ENCODE measurements around the gene KRTAP10-11. TPM values are rescaled to one million over a fixed set of nuclear protein-coding genes. Genes with fewer than 3 reads are reported as not detected.

Gene KRTAP10-11
- total RNA-seq, 1 donor from 2014 or later, result not detected

DNA sequence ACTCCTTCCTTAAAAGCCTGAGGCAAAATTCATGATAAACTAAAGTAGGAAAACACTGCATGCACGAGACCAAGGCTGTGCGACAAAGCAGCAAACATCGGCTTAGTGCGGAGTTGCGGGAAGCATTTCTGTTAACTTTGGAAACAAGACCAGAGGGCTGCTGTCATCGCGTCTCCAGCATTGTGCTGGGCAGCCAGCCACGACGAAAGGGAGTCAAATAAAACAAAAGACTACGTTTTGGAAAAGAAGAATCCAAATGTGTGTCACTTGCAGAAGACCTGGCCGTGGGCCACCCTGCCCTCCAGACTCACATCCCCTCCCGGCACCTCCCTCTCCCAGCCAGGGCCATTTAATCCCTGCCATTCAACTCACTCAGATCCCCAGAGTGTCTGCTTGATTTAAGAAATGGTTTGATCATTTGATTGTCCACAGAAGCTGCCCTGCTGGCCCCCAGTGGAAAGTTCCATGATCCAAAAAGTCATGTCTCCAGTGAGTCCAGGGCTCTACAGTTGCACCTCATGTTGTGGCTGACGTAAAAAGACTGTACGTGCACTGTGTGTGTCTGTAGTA is 2.4 kb upstream of the KRTAP10-11 start:
- Mint-ChIP-seq H3K4me1 (ENCODE audit: low read depth, unreplicated experiment) (peaks cover 6% of the 10 kb centered on the region), H3K4me3 (ENCODE audit: unreplicated experiment) (no peak overlapping the region), H3K27me3 (ENCODE audit: unreplicated experiment) (peaks cover 5% of the 10 kb centered on the region), H3K27ac (ENCODE audit: unreplicated experiment) (no peak overlapping the region), H3K9me3 (ENCODE audit: unreplicated experiment) (peaks cover 21% of the 10 kb centered on the region), H3K36me3 (ENCODE audit: unreplicated experiment) (peaks cover 29% of the 10 kb centered on the region)
- TF ChIP-seq, protein P1, sequence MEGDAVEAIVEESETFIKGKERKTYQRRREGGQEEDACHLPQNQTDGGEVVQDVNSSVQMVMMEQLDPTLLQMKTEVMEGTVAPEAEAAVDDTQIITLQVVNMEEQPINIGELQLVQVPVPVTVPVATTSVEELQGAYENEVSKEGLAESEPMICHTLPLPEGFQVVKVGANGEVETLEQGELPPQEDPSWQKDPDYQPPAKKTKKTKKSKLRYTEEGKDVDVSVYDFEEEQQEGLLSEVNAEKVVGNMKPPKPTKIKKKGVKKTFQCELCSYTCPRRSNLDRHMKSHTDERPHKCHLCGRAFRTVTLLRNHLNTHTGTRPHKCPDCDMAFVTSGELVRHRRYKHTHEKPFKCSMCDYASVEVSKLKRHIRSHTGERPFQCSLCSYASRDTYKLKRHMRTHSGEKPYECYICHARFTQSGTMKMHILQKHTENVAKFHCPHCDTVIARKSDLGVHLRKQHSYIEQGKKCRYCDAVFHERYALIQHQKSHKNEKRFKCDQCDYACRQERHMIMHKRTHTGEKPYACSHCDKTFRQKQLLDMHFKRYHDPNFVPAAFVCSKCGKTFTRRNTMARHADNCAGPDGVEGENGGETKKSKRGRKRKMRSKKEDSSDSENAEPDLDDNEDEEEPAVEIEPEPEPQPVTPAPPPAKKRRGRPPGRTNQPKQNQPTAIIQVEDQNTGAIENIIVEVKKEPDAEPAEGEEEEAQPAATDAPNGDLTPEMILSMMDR (IDR thresholded peaks at IDR 0.05; ENCODE audit: partially characterized antibody, unreplicated experiment), result no peak
- DNase-seq, result no peak

DNA sequence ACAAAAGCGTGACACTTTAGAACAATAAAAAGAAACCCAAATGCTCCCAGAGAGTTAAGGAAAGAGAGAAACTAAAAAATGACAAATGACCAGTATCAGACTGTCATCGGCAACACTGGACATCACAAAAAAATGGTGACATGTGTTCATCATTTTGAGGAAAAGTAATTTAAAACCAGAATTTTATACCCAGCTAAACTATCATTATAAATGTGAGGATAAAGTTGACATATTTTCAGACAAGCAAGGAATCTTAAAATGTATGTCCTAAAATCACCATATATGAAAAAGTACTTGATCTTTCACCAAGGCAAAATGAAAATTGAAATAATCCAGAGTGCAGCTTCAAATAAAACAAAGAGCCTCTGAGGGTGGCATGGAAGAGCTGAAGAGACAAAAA is 1.3 kb upstream of the KRTAP10-11 start:
- H3K4me3 Mint-ChIP-seq (ENCODE audit: unreplicated experiment), result no peak overlapping the region
- no peak overlapping the region for H3K27ac Mint-ChIP-seq (ENCODE audit: unreplicated experiment)
- no peak for DNase-seq
- TF ChIP-seq, protein P1 (IDR thresholded peaks at IDR 0.05; ENCODE audit: partially characterized antibody, unreplicated experiment), result no peak
- peaks cover 27% of the 10 kb centered on the region for H3K36me3 Mint-ChIP-seq (ENCODE audit: unreplicated experiment)
- peaks cover 21% of the 10 kb centered on the region for H3K9me3 Mint-ChIP-seq (ENCODE audit: unreplicated experiment)
- peaks cover 6% of the 10 kb centered on the region for H3K4me1 Mint-ChIP-seq (ENCODE audit: low read depth, unreplicated experiment)
- peaks cover 7% of the 10 kb centered on the region for H3K27me3 Mint-ChIP-seq (ENCODE audit: unreplicated experiment)

DNA sequence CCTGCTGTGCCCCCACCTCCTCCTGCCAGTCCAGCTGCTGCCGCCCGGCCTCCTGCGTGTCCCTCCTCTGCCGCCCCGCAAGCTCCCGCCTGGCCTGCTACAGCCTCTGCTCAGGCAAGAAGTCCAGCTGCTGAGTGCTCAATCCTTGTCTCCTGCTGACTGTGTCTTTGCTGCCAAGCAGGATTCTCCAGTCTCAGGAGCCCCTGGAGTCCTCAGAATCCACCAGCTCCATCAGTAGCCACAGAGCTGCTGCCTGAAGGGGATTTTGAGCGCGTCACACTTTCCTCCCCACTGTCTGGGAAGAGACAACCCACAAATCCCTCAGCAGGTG is 973 bp downstream of the KRTAP10-11 start:
- peak overlapping the region; percentile 15 for H3K4me3 Mint-ChIP-seq (ENCODE audit: unreplicated experiment)
- H3K27ac Mint-ChIP-seq (ENCODE audit: unreplicated experiment), result peak overlapping the region; percentile 64
- TF ChIP-seq, protein P1 (IDR thresholded peaks at IDR 0.05; ENCODE audit: partially characterized antibody, unreplicated experiment), result no peak
- H3K4me1 Mint-ChIP-seq (ENCODE audit: low read depth, unreplicated experiment), result peaks cover 6% of the 10 kb centered on the region
- H3K9me3 Mint-ChIP-seq (ENCODE audit: unreplicated experiment), result peaks cover 22% of the 10 kb centered on the region
- peak; percentile 42 for DNase-seq
- H3K27me3 Mint-ChIP-seq (ENCODE audit: unreplicated experiment), result peaks cover 9% of the 10 kb centered on the region
- peaks cover 16% of the 10 kb centered on the region for H3K36me3 Mint-ChIP-seq (ENCODE audit: unreplicated experiment)

DNA sequence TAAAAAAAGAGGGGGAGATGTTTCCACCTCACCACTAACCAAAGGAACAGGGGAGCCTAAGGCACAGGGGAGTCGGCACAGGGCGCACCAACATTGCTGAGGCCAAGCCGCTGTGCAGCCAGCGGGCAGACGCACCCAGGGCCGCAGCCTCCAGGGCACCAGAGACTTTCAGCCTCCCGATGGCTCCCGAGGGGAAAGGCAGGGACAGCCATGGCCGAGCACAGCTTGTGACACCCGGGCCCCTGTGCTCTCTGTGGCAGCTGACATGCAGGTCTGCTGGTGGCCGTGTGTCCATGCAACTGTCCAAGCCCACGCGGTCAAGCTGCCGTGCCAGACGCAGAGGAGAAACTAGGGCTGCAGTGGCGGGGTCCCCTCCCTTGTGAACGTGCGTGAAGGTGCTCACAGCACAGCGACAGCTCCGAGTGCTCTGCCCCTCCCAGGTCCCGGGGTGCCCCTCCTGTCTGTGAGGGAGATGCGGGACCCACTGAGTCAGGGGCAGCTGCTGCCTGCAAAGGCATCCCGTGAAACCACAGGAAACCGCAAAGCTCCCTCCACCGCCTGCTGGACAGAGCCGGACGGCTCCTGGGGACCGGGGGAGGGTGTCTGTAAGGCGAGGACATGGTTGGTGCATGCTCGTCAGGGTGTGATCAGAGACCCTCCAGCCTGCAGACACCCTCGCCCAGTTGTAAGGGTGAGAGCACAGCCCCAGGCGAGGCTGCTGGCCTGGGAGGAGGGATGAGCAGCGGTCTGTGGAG is 2.5 kb downstream of the KRTAP10-11 start:
- H3K4me3 Mint-ChIP-seq (ENCODE audit: unreplicated experiment), result no peak overlapping the region
- peaks cover 13% of the 10 kb centered on the region for H3K36me3 Mint-ChIP-seq (ENCODE audit: unreplicated experiment)
- H3K4me1 Mint-ChIP-seq (ENCODE audit: low read depth, unreplicated experiment), result peaks cover 6% of the 10 kb centered on the region
- H3K9me3 Mint-ChIP-seq (ENCODE audit: unreplicated experiment), result peaks cover 24% of the 10 kb centered on the region
- no peak overlapping the region for H3K27ac Mint-ChIP-seq (ENCODE audit: unreplicated experiment)
- TF ChIP-seq, protein P1 (IDR thresholded peaks at IDR 0.05; ENCODE audit: partially characterized antibody, unreplicated experiment), result no peak
- no peak for DNase-seq
- H3K27me3 Mint-ChIP-seq (ENCODE audit: unreplicated experiment), result peaks cover 9% of the 10 kb centered on the region

DNA sequence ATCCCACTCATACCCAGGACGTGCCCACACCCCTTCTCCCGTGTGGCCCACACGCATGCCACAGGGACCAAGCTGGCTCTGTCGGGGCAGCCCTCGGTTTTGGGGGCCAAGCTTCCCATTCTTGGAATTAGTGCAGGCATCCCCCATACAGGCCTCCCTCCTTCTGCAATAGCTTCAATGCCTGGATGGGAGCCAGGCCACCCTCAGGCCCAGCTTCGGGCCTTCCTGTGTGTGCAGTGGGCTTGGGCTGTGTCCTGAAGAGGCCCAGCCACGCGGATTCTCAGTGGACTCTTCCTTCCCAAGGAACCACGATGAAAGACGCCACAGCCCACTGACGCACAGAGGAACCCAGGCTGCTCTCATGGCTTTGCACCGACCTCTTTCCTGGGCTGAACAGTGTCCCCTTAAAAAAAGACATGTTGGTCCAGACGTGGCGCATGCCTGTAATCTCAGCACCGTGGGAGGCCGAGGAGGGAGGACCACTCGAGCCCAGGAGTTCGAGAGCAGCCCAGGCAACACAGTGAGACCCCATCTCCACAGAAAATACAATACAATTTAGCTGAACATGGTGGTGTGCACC is 3.4 kb downstream of the KRTAP10-11 start:
- Mint-ChIP-seq H3K36me3 (ENCODE audit: unreplicated experiment) (peaks cover 6% of the 10 kb centered on the region), H3K4me3 (ENCODE audit: unreplicated experiment) (no peak overlapping the region), H3K27me3 (ENCODE audit: unreplicated experiment) (peaks cover 9% of the 10 kb centered on the region), H3K4me1 (ENCODE audit: low read depth, unreplicated experiment) (peaks cover 6% of the 10 kb centered on the region), H3K27ac (ENCODE audit: unreplicated experiment) (no peak overlapping the region), H3K9me3 (ENCODE audit: unreplicated experiment) (peaks cover 22% of the 10 kb centered on the region)
- no peak for DNase-seq
- TF ChIP-seq, protein P1 (IDR thresholded peaks at IDR 0.05; ENCODE audit: partially characterized antibody, unreplicated experiment), result no peak
